HepG2 (cell line): ENCODE data around the gene GDF11. TPM values are rescaled to one million over a fixed set of nuclear protein-coding genes. Genes with fewer than 3 reads are reported as not detected.

Source experiments
- ETV5 ChIP-seq: IDR thresholded peaks from 2 replicates; pipeline ENCODE4 v1.6.1; 2018; ENCODE audit warnings: missing biosample characterization, missing genetic modification reagents, inconsistent platforms, borderline replicate concordance
- FOXC1 ChIP-seq: sonication (generic); formaldehyde crosslinking; IDR thresholded peaks from 2 replicates; pipeline ENCODE4 v1.8.0; 2022; ENCODE audit warnings: mild to moderate bottlenecking, missing genetic modification reagents, borderline replicate concordance
- GATAD2A ChIP-seq: IDR thresholded peaks from 2 replicates; pipeline ENCODE4 v1.6.1; 2016
- KMT2A ChIP-seq: sonication (generic); formaldehyde crosslinking; IDR thresholded peaks from 2 replicates; pipeline ENCODE4 v1.4.0; 2020; ENCODE audit warnings: missing genetic modification reagents
- MTA1 ChIP-seq: sonication (generic); formaldehyde crosslinking; IDR thresholded peaks from 2 replicates; pipeline ENCODE4 v1.4.0; 2020; ENCODE audit warnings: missing genetic modification reagents, mild to moderate bottlenecking, borderline replicate concordance
- RBAK ChIP-seq: sonication (generic); formaldehyde crosslinking; IDR thresholded peaks from 2 replicates; pipeline ENCODE4 v1.5.1; 2020; ENCODE audit warnings: mild to moderate bottlenecking, missing genetic modification reagents
- ZBTB21 ChIP-seq: sonication (generic); formaldehyde crosslinking; IDR thresholded peaks from 2 replicates; pipeline ENCODE4 v1.4.0; 2020; ENCODE audit warnings: missing genetic modification reagents
- ZNF383 ChIP-seq: sonication (generic); formaldehyde crosslinking; IDR thresholded peaks from 2 replicates; pipeline ENCODE4 v1.4.0; 2020; ENCODE audit warnings: missing genetic modification reagents, mild to moderate bottlenecking, borderline replicate concordance
- ZNF660 ChIP-seq: sonication (generic); formaldehyde crosslinking; IDR thresholded peaks from 2 replicates; pipeline ENCODE4 v1.5.1; 2020; ENCODE audit warnings: mild to moderate bottlenecking, low read depth, missing genetic modification reagents, borderline replicate concordance
- ZNF776 ChIP-seq: sonication (generic); formaldehyde crosslinking; IDR thresholded peaks from 2 replicates; pipeline ENCODE4 v1.4.0; 2020; ENCODE audit warnings: mild to moderate bottlenecking, missing genetic modification reagents
- polyA plus RNA-seq, 8 experiments: library from polyadenylated mRNA; depleted of rRNA in 3 of 8; stranded (reverse) in 7 of 8; unstranded in 1 of 8; fragments of >200 nt; fragmentation: Illumina TruSeq in 4 of 8; extraction: Trizol in 4 of 8; gene quantifications; 2 replicates each; pipeline versions ENCODE4 v1.2.1 to v1.2.3, GENCODE V29; 2011 to 2016; ENCODE audit warnings: low read depth in 4 of 8, missing spikeins in 1 of 8, mixed read lengths in 1 of 8; ENCODE audit not compliant: insufficient read depth in 1 of 8
- total RNA-seq, 5 experiments: library from RNA; depleted of rRNA; stranded (reverse); fragments of >200 nt; fragmentation: Illumina TruSeq; extraction: Trizol; gene quantifications; 2 replicates each; pipeline ENCODE4 v1.2.3, GENCODE V29; 2016; ENCODE audit warnings: low read depth in 1 of 5
- TF ChIP-seq, protein P1 (sequence below): sonication (generic); formaldehyde crosslinking; IDR thresholded peaks from 2 replicates; pipeline ENCODE4 v1.9.0; 2022; ENCODE audit warnings: low read depth, missing genetic modification reagents
- TF ChIP-seq, protein P2 (sequence below): sonication (generic); formaldehyde crosslinking; IDR thresholded peaks from 2 replicates; pipeline ENCODE4 v1.4.0; 2020; ENCODE audit warnings: mild to moderate bottlenecking, missing genetic modification reagents
- TF ChIP-seq, protein P3 (sequence below): sonication (generic); formaldehyde crosslinking; IDR thresholded peaks from 2 replicates; pipeline ENCODE4 v1.4.0; 2020; ENCODE audit warnings: mild to moderate bottlenecking, missing genetic modification reagents
- TF ChIP-seq, protein P4 (sequence below): sonication (generic); formaldehyde crosslinking; IDR thresholded peaks from 2 replicates; pipeline ENCODE4 v1.4.0; 2020; ENCODE audit warnings: missing genetic modification reagents; ENCODE audit errors: not compliant biosample characterization
- TF ChIP-seq, protein P5 (sequence below): sonication (generic); formaldehyde crosslinking; IDR thresholded peaks from 2 replicates; pipeline ENCODE4 v1.4.0; 2020; ENCODE audit warnings: mild to moderate bottlenecking, missing genetic modification reagents

GDF11 gene
- total and polyA plus RNA-seq, 2 of the 13 experiments (the other 11 are each of a cell fraction or from before 2014, with no cell fraction given): 0.63 to 1.5 TPM

DNA sequence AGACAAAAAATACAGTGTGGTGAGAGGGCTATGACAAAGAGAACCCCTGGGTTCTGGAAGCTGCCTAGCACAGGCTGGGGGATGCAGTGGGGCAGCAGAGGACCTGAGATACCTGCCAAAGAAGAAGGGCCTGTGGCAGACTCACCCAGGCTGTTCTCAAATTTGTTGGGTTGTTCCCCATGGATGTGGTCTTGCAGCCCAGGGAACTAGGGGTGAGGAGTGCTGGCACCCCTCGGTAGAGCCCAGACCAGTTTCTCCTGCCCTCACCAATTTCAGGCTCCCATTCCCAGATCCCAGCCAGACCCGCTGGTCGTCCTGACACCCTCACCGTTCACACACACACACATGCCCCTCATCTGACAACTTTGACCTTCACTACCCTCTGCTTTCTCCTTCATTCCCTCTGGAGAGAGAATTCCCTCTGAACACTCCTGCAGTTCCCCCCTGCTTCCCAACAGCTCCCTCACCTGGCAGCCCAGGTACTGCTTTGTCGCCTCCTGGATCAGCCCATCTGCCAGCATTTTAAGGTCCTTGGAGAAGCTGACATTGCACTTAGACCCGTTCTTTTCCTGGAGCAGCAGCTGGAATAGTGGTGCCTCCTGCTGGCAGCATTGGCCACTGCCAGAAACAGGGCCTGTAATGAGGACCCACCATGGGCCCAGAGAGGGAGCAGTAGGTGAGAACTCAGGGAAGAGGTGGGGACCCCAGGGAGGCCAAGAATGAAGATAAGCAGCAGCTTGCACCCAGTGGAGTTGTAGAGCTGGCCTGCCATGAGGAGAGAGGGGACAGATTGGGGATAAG, 5.9 kb upstream of the GDF11 start (continued):
- TF ChIP-seq, protein P1, sequence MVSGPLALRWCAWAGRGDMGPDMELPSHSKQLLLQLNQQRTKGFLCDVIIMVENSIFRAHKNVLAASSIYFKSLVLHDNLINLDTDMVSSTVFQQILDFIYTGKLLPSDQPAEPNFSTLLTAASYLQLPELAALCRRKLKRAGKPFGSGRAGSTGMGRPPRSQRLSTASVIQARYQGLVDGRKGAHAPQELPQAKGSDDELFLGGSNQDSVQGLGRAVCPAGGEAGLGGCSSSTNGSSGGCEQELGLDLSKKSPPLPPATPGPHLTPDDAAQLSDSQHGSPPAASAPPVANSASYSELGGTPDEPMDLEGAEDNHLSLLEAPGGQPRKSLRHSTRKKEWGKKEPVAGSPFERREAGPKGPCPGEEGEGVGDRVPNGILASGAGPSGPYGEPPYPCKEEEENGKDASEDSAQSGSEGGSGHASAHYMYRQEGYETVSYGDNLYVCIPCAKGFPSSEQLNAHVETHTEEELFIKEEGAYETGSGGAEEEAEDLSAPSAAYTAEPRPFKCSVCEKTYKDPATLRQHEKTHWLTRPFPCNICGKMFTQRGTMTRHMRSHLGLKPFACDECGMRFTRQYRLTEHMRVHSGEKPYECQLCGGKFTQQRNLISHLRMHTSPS (CRISPR knock-in tag): no peak
- TF ChIP-seq ZNF383 (CRISPR knock-in tag): no peak
- TF ChIP-seq, protein P2, sequence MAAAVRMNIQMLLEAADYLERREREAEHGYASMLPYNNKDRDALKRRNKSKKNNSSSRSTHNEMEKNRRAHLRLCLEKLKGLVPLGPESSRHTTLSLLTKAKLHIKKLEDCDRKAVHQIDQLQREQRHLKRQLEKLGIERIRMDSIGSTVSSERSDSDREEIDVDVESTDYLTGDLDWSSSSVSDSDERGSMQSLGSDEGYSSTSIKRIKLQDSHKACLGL (CRISPR knock-in tag): no peak
- TF ChIP-seq KMT2A (CRISPR knock-in tag): no peak
- TF ChIP-seq ZBTB21: no peak
- TF ChIP-seq GATAD2A (CRISPR knock-in tag): peak; percentile 58
- no peak for TF ChIP-seq FOXC1 (CRISPR knock-in tag)
- TF ChIP-seq, protein P3, sequence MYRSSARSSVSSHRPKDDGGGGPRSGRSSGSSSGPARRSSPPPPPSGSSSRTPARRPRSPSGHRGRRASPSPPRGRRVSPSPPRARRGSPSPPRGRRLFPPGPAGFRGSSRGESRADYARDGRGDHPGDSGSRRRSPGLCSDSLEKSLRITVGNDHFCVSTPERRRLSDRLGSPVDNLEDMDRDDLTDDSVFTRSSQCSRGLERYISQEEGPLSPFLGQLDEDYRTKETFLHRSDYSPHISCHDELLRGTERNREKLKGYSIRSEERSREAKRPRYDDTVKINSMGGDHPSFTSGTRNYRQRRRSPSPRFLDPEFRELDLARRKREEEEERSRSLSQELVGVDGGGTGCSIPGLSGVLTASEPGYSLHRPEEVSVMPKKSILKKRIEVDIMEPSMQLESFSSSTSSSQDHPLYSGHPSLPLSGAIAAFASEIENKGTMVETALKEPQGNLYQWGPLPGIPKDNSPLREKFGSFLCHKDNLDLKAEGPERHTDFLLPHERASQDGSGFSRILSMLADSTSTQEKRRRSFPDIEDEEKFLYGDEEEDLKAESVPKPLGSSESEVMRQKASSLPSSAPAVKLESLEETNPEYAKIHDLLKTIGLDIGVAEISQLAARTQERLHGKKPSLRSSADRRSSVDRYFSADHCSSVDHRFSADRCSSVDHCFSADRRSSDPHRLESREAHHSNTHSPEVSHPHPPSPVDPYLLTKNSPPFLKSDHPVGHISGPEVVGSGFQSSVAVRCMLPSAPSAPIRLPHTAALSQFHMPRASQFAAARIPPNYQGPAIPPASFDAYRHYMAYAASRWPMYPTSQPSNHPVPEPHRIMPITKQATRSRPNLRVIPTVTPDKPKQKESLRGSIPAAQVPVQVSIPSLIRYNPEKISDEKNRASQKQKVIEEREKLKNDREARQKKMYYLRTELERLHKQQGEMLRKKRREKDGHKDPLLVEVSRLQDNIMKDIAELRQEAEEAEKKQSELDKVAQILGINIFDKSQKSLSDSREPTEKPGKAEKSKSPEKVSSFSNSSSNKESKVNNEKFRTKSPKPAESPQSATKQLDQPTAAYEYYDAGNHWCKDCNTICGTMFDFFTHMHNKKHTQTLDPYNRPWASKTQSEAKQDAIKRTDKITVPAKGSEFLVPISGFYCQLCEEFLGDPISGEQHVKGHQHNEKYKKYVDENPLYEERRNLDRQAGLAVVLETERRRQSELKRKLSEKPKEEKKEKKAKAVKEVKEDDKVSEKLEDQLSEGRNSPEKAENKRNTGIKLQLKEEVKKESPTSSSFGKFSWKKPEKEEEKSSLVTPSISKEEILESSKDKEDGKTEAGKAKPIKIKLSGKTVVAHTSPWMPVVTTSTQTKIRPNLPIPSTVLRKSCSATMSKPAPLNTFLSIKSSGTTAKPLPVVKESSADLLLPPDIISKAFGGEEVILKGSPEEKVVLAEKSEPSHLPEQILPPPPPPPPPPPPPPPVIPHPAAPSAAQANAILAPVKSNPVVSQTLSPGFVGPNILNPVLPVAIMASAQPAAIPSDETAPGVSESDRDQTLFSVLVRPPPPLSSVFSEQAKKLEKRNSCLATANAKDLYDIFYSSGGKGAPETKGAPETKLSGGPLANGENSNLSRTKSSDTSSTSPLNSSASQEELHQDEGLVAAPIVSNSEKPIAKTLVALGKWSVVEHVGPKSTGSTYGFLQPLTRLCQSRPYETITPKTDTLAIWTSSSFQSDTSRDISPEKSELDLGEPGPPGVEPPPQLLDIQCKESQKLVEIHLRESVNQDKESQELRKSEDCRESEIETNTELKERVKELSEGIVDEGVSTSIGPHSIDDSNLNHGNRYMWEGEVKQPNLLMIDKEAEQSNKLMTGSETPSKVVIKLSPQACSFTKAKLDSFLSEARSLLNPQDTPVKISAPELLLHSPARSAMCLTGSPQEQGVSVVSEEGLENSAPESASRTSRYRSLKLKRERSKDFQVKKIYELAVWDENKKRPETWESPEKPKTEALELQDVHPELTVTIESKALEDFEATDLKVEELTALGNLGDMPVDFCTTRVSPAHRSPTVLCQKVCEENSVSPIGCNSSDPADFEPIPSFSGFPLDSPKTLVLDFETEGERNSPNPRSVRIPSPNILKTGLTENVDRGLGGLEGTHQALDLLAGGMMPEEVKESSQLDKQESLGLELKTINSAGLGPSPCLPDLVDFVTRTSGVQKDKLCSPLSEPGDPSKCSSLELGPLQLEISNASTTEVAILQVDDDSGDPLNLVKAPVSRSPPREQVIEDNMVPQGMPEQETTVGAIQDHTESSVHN (CRISPR knock-in tag): no peak
- TF ChIP-seq MTA1: no peak
- TF ChIP-seq, protein P4, sequence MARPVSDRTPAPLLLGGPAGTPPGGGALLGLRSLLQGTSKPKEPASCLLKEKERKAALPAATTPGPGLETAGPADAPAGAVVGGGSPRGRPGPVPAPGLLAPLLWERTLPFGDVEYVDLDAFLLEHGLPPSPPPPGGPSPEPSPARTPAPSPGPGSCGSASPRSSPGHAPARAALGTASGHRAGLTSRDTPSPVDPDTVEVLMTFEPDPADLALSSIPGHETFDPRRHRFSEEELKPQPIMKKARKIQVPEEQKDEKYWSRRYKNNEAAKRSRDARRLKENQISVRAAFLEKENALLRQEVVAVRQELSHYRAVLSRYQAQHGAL (CRISPR knock-in tag): no peak
- no peak for TF ChIP-seq RBAK (CRISPR knock-in tag)
- no peak for TF ChIP-seq ZNF776
- no peak for TF ChIP-seq ZNF660 (CRISPR knock-in tag)
- TF ChIP-seq, protein P5, sequence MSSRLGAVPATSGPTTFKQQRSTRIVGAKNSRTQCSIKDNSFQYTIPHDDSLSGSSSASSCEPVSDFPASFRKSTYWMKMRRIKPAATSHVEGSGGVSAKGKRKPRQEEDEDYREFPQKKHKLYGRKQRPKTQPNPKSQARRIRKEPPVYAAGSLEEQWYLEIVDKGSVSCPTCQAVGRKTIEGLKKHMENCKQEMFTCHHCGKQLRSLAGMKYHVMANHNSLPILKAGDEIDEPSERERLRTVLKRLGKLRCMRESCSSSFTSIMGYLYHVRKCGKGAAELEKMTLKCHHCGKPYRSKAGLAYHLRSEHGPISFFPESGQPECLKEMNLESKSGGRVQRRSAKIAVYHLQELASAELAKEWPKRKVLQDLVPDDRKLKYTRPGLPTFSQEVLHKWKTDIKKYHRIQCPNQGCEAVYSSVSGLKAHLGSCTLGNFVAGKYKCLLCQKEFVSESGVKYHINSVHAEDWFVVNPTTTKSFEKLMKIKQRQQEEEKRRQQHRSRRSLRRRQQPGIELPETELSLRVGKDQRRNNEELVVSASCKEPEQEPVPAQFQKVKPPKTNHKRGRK (CRISPR knock-in tag): no peak
- peak; percentile 42 for TF ChIP-seq ETV5
